ENCODE measurements around the gene SORBS1. TPM values are rescaled to one million over a fixed set of nuclear protein-coding genes. Genes with fewer than 3 reads are reported as not detected.

SORBS1 gene
- total RNA-seq, 1 donor from 2014 or later, result 5.1 TPM

GRCh38 chr10:95289921-95290421 is 271.2 kb downstream of the SORBS1 start:
- DNase-seq (ENCODE audit: low read depth), result no peak
- Histone ChIP-seq H3K9me3 (ENCODE audit: insufficient read depth, low read depth, low read length) (no peaks in the 10 kb centered on the region), H3K27ac (ENCODE audit: low read depth, low read length) (peak overlapping the region; percentile 63), H3K4me3 (ENCODE audit: insufficient read depth, low read depth, low read length) (peak overlapping the region; percentile 82), H3K9ac (ENCODE audit: low read length) (peak overlapping the region; percentile 89), H3K36me3 (ENCODE audit: insufficient read depth, low read length) (no peaks in the 10 kb centered on the region), H3K4me2 (ENCODE audit: low read length) (peak overlapping the region; percentile 90), H3K27me3 (ENCODE audit: insufficient read depth, low read length) (no peaks in the 10 kb centered on the region), H3K79me2 (ENCODE audit: insufficient read depth, low read length) (peaks cover 57% of the 10 kb centered on the region), H3K4me1 (ENCODE audit: insufficient read depth, low read length) (peaks cover 17% of the 10 kb centered on the region), H4K20me1 (ENCODE audit: insufficient read depth, low read length) (peaks cover 41% of the 10 kb centered on the region), H2AFZ (ENCODE audit: low read depth, low read length) (no peak overlapping the region)
- Mint-ChIP-seq H3K27me3 (ENCODE audit: low read depth, unreplicated experiment) (no peaks in the 10 kb centered on the region), H3K4me1 (ENCODE audit: low read depth, unreplicated experiment) (peaks cover 30% of the 10 kb centered on the region), H3K27ac (ENCODE audit: unreplicated experiment) (peak overlapping the region; percentile 98), H3K4me3 (ENCODE audit: unreplicated experiment) (peak overlapping the region; percentile 100), H3K9me3 (ENCODE audit: unreplicated experiment) (no peaks in the 10 kb centered on the region), H3K36me3 (ENCODE audit: low read depth, unreplicated experiment) (peaks cover 1% of the 10 kb centered on the region)
- no peak for FAIRE-seq
- TF ChIP-seq CTCF (IDR thresholded peaks at IDR 0.05; ENCODE audit: insufficient read depth, low read depth, low read length), result no peak
- no peak for TF ChIP-seq EZH2 (IDR thresholded peaks at IDR 0.05; ENCODE audit: insufficient read depth, low read length)

- Mint-ChIP-seq H3K4me1 (ENCODE audit: low read depth, unreplicated experiment) (peaks cover 35% of the 10 kb centered on the region), H3K9me3 (ENCODE audit: unreplicated experiment) (no peaks in the 10 kb centered on the region), H3K27me3 (ENCODE audit: low read depth, unreplicated experiment) (no peaks in the 10 kb centered on the region), H3K27ac (ENCODE audit: unreplicated experiment) (peak overlapping the region; percentile 98), H3K36me3 (ENCODE audit: low read depth, unreplicated experiment) (peaks cover 4% of the 10 kb centered on the region), H3K4me3 (ENCODE audit: unreplicated experiment) (peak overlapping the region; percentile 100)
- peak overlapping the region; percentile 89 for H3K9ac ChIP-seq (ENCODE audit: low read length)
- TF ChIP-seq EZH2 (IDR thresholded peaks at IDR 0.05; ENCODE audit: insufficient read depth, low read length), result no peak
- TF ChIP-seq CTCF (IDR thresholded peaks at IDR 0.05; ENCODE audit: insufficient read depth, low read depth, low read length), result no peak
- H3K4me3 ChIP-seq (ENCODE audit: insufficient read depth, low read depth, low read length), result peak overlapping the region; percentile 82
- no peak overlapping the region for H3K27ac ChIP-seq (ENCODE audit: low read depth, low read length)
- peak overlapping the region; percentile 90 for H3K4me2 ChIP-seq (ENCODE audit: low read length)
- no peaks in the 10 kb centered on the region for H3K9me3 ChIP-seq (ENCODE audit: insufficient read depth, low read depth, low read length)
- H2AFZ ChIP-seq (ENCODE audit: low read depth, low read length), result no peak overlapping the region
- no peaks in the 10 kb centered on the region for H3K27me3 ChIP-seq (ENCODE audit: insufficient read depth, low read length)
- DNase-seq (ENCODE audit: low read depth), result no peak
- FAIRE-seq, result no peak
- peaks cover 64% of the 10 kb centered on the region for H3K79me2 ChIP-seq (ENCODE audit: insufficient read depth, low read length)
- H3K36me3 ChIP-seq (ENCODE audit: insufficient read depth, low read length), result no peaks in the 10 kb centered on the region
- peaks cover 48% of the 10 kb centered on the region for H4K20me1 ChIP-seq (ENCODE audit: insufficient read depth, low read length)
- H3K4me1 ChIP-seq (ENCODE audit: insufficient read depth, low read length), result peaks cover 14% of the 10 kb centered on the region
Measured at GRCh38 chr10:95289003-95289920, 271.9 kb downstream of the SORBS1 start.

All from astrocyte (in vitro differentiated cells and primary cell).